Mononuclear cell (primary cell): ENCODE results near the gene CBLN3. TPM values are rescaled to one million over a fixed set of nuclear protein-coding genes. Genes with fewer than 3 reads are reported as not detected.

Experiments used
- H3K27me3 ChIP-seq: 2 replicates; pipeline ENCODE4 v1.6.0; 2011; ENCODE audit warnings: low read length, control low read depth; ENCODE audit not compliant: insufficient read depth
- H3K4me1 ChIP-seq: 2 replicates; pipeline ENCODE4 v1.5.1; 2011; ENCODE audit warnings: mild to moderate bottlenecking, low read length, control low read depth; ENCODE audit not compliant: insufficient read depth
- H3K4me3 ChIP-seq: 2 replicates; pipeline ENCODE4 v1.5.1; 2011; ENCODE audit warnings: mild to moderate bottlenecking, low read length, moderate library complexity
- H3K9me3 ChIP-seq: 2 replicates; pipeline ENCODE4 v1.5.1; 2011; ENCODE audit warnings: low read depth, mild to moderate bottlenecking, control low read depth, low read length
- total RNA-seq: library from RNA; depleted of rRNA; stranded (reverse); fragments of >200 nt; gene quantifications from one replicate; pipeline ENCODE4 v1.2.3, GENCODE V29; 2012

Gene CBLN3
- total RNA-seq, 1 donor: 0.84 TPM

DNA sequence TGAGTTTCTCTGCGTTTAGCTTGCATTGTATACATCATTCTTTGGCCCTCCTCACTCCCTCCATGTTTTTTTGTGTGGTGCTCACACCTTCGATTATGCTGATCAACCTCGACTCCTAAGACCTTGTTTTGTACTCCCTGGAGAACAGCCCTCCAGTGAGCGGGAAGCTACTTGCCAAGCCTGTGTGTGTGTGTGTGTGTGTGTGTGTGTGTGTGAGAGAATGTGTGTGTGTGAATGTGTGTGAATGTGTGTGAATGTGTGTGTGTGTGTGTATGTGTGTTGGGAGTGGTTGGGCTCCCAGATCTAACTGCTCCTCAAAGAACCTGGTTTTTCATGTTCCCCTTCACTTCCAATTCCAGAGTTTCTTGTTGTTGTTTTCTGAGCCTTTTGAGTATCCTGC lies 24.7 kb downstream of the CBLN3 start:
- Histone ChIP-seq H3K27me3 (no peaks in the 10 kb centered on the region), H3K4me3 (no peak overlapping the region), H3K4me1 (peaks cover 2% of the 10 kb centered on the region), H3K9me3 (no peaks in the 10 kb centered on the region)

DNA sequence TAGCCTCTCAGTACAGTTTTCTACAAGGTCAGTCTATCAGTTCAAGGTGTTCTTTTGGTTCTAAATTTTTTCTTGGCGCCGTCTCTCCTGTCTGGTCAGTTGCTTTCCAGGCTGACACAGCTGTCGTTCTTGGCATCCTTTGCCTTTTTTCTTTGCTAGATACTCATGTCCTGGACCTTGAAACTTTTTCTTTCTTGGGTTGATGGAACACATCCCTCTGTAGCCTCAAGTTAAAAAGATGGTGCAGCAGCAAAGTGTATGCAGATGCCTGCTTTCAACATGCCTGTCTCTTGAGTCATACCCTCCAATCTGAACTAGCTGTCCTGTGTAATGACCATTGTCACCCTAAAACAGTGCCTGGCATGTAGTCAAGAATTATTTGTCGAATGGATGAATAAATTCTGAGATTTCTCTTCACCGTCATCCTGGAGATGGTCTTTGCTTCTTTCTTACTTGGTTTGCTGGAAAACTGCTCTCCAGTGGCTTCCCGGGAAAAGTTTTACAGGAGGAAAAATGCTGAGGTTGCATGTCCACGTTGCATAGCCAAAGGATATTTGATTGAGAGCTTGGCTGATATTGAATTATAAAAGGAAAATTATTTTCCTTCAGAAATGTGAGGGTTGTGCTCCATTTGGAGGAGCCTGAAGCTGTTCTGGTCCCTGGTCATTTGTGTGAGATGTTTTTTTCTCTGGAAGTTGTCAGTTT lies 26.0 kb downstream of the CBLN3 start:
- Histone ChIP-seq H3K4me1 (peaks cover 10% of the 10 kb centered on the region), H3K27me3 (no peaks in the 10 kb centered on the region)

DNA sequence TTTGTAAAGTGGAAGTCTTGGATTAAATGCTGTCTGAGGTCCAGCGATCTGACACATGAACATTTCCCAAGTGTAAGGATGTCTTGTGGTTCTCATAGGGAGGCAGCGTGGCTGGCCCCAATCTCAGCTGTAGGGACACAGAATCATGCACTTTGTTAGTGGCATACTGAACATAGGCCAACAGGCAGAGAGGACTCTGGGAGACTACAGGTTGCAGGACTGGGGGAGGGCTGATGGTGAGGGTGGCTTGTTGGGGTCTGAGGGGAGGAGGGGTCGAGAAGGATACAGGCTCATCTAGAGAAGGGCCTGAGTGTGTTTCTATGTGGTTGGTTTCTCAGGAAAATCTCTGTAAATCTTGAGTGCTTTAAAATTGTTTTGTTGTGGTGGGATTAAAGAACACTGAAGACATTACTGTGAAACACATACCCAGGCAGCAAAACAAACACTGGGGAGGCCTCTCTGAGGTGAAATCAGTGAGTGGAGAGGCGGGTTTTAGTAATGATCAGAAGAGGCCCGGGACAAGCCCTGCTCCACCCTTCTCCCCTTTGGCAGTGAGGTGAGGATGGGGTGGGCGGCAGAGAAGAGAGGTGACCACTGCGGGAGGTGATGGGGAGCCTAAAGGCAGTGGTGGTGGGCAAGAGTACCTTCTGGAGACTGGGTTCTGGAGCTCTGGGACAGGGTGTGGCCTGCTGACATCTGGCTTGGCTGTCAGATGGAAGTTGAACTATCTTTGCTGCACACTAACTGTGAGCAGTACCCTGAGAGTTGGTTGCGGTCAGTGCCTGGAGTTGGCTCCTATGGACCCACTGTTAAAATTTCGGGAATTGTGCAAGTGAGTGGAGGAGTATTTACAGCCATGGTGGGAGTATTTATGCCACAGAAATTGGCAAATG lies 27.4 kb downstream of the CBLN3 start:
- Histone ChIP-seq H3K27me3 (no peaks in the 10 kb centered on the region), H3K4me3 (no peak overlapping the region), H3K4me1 (peaks cover 10% of the 10 kb centered on the region), H3K9me3 (no peaks in the 10 kb centered on the region)

More for the DNA sequence above, 26.0 kb downstream of the CBLN3 start:
- no peaks in the 10 kb centered on the region for H3K9me3 ChIP-seq
- no peak overlapping the region for H3K4me3 ChIP-seq

DNA sequence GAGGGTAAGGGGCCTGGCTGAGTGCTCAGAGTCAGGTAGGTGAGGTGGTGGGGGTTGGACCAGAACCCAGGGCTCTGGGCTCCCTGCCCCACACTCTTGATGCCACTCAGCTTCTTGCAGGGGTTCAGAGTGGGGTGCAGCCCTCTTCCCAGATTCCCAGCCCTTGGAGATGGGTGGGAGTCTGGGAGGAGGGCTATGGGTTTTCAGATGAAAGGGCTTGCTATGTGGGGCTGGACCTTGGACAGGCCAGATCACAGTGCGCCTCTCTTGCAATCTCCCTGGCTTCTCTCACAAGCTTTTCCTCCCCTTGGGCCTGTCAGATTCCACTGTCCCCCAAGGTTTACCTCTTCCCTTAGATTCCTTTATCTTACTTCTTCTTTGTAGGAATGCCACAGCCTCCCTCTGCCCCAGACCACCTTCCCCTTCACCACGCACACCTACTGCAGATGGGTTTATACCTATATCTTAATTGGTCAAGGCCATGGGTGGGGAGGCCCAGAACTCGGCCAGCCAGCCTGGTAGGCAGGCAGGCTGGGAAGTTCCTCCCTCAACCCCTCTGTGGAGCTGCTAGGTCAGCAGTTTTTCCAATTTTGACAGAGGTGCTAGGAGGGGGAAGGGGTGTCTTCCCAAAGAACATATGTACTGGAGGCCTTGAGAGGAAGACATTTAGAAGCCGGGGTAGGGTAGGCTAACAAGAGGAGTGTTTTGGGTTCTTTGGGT lies 29.3 kb downstream of the CBLN3 start:
- no peaks in the 10 kb centered on the region for H3K9me3 ChIP-seq
- no peaks in the 10 kb centered on the region for H3K27me3 ChIP-seq
- no peak overlapping the region for H3K4me3 ChIP-seq
- H3K4me1 ChIP-seq: peaks cover 17% of the 10 kb centered on the region

DNA sequence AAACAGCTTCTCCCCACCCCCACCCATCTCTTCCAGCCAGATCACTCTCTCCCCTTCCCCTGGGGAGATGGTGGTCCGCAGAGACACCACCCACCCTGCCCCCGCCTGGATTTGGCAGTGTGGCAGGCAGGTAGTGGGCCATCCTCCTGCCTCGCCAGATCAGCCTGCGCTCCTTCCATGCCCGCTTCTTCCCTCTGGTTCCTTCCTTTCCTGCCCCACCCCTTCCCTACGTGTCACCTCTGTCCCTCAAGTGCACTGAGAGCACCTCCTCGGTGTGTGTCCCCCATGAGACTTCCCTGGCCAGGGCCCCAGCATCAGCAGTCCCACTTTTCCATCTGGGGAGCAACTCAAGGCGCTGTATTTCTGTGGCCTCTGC lies 30.0 kb downstream of the CBLN3 start:
- Histone ChIP-seq H3K9me3 (no peaks in the 10 kb centered on the region), H3K4me1 (peaks cover 17% of the 10 kb centered on the region), H3K27me3 (no peaks in the 10 kb centered on the region), H3K4me3 (peak overlapping the region; percentile 27)

DNA sequence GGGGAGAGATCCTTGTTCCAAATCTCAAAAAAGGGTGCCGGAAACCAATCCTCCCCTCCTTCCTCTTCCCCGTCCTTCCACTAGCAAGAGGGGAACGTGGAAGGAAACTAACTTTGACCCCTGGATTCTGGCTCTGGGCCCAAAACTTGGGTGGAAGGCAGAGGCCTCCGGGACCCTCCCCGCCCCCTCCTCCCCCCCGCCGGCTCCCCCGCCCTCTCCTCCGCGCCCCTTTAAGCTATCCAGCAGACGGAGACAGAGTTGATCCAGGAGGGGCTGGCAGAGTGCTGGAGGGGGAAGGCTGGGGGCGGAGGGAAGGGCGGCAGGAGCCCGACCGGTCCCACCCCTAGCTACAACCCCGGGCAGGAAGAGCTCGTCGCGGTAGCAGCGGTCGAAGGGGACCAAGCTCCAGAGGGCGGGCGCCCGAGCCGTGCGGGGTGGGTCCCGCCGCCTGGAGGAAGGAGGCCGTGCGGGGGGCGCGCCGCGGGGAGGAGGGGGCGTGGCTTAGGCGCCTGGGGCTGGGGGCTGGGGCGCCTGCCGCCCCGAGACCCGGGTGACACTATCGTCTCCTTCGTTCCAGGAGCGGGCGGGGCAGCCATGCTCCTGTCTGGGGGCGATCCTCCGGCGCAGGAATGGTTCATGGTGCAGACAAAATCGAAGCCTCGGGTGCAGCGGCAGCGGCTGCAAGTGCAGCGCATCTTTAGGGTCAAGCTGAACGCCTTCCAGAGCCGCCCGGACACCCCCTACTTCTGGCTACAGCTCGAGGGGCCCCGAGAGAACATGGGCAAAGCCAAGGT lies 30.6 kb downstream of the CBLN3 start, which contains the start of gene NYNRIN:
TSS of gene NYNRIN (plus strand) at position 351 of the 794 bp plus-strand sequence. CDS start at position 595, 244 bp downstream.
- H3K4me3 ChIP-seq: peak within 1 kb of the TSS; percentile 27
- no peaks in the 10 kb centered on the region for H3K9me3 ChIP-seq
- H3K27me3 ChIP-seq: no peaks in the 10 kb centered on the region
- H3K4me1 ChIP-seq: peaks cover 17% of the 10 kb centered on the region

DNA sequence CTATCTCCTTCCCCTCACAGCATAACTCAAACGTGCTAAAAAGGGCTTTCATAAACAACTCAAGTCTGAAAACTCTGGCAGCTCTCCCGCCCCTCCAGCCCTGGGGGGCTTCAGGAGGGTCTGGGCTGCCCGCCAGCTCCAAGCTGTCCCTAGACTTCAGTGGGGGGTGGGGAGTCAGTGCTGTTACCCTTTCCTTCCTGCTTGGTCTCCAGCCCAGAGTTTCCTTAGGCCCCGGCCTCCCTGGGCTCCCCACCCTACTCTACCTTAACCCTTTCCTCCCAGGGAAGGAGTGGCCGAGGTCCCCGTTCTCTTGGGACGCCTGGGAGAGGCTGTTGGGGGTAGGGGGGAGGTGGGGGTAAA lies 31.2 kb downstream of the CBLN3 start:
- H3K4me3 ChIP-seq: no peak overlapping the region
- peaks cover 17% of the 10 kb centered on the region for H3K4me1 ChIP-seq
- H3K27me3 ChIP-seq: no peaks in the 10 kb centered on the region
- no peaks in the 10 kb centered on the region for H3K9me3 ChIP-seq

DNA sequence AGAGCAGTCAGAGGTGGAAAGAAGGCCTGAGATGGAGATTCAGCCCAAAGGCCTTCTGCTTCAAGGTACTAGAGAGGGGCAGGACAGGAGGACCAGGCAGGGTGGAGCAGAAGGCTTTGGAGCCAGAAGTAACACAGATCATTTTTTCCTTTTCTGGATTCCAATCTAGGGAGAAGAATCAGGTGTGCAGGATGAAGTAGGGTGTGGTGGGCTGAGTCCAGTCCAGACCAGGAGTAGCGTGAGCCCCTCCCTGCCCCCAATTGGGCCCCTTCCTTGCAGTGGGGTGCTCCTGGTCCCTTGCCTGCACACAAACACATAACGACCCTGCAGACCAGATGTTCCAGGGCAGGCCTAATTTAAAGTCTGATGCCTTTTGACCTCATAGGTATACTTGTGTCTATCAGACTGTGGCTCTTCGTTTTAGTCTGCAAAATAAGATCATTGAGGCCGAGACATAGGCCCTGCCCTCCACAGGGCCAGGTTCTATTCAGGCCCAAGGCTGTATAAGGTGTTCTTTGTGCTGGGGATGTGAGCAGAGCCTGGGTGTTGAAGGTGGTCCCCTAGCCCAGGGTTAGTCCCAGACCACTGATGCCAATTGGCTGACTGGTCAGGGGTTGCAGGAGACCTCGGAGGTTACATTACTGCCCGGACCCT lies 31.7 kb downstream of the CBLN3 start:
- Histone ChIP-seq H3K9me3 (no peaks in the 10 kb centered on the region), H3K4me1 (peaks cover 17% of the 10 kb centered on the region), H3K27me3 (no peaks in the 10 kb centered on the region)

DNA sequence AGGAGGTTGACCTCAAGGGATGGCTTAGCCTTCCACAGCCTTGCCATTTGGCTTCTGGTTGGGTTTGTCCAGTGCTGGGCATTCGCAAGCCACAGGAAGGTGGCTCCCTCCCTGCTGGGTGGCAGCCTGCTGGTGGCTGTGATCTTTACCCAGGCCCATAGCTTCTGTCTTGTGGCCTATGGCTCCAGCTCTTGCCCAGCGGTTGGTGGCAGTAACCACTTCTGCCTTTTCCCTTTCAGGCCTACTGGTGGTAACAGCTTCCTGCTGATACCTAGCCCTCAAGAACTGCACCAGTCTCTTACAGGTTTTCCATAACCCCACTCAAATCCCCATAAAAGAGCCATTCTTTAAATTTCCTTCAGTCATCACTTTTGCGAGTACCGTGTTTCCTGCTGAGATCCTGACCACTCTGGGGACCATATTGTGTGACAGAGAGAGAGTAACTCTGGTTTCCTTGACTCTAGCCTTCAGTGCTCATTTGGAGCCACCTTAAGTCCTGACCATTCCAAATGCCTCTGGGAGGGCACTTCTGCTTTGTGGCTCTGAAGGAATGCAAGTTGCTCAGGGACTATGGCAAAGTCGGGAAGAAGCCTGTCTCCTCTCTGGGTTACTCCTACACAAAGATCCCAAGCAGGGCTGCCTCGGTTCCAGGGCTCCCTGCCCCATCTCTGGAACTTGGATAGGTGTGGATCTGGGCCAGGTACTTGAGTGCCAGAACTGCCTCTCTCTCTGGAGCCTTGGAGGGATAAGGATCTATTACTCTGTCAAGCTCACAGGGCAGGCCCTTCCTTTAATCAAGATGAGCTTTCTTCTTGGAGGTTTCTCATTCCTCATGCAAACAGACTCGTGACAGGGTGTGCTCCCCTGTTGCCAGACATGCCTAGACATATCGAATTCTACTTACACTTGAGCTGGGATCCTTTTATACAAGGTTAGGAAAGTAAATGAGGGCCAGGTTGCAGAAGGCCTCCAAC lies 33.6 kb downstream of the CBLN3 start:
- Histone ChIP-seq H3K4me1 (peaks cover 22% of the 10 kb centered on the region), H3K4me3 (no peak overlapping the region), H3K9me3 (no peaks in the 10 kb centered on the region), H3K27me3 (no peaks in the 10 kb centered on the region)

More for the DNA sequence above, 31.7 kb downstream of the CBLN3 start:
- no peak overlapping the region for H3K4me3 ChIP-seq

DNA sequence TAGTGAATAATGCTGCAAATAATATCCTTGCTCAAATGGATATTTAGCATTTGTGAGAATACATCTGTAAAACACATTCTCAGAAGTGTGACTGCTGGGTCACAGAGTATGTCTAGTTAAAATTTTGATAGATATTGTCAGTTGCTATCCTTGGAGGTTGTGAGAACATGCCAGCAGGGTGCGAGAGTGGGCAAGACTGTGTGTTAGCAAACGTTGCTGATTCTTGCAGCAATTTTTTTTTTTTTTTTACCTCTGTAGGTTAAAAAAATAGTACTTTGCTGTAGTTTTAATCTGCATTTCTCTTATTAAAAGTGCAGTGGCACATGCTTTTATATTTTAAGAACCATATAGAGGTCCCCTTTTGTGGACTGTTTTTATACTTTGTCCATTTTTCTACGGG lies 35.2 kb downstream of the CBLN3 start:
- no peaks in the 10 kb centered on the region for H3K27me3 ChIP-seq
- no peaks in the 10 kb centered on the region for H3K9me3 ChIP-seq
- H3K4me3 ChIP-seq: no peak overlapping the region
- H3K4me1 ChIP-seq: peaks cover 15% of the 10 kb centered on the region

DNA sequence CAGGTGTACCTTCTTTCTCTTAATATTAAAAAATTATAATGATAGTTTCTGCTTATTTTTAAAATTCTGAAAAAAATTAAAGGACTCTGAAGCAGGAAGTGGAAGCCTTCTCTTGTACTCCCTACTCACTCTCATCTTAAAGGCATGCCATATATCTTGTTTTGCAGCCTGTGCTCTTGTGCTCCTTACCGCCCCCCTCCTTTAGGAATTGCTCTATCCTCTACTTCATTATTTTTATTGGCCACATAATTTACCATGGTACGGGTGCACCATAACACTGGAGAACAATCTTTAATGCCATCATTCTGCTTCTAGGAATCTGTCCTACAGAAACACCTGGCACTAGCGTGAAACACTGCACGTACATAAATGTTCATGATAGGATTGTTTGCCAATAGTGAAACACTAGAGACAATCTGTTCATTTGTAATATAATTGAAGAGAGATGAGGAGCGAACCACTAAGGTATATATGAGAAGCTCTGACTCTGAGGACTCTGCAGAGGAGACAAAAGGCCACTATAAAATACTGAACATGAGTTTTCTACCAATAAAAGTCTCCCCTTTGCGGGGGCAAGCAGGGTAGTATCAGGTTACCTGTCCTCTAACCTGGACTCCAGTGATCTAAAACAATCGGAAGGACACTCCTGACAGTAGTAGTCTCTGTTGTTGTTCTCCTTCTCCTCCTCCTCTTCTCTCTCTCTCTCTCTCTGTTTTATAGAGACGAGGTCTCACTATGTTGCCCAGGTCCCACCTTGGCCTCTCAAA lies 37.0 kb downstream of the CBLN3 start:
- no peak overlapping the region for H3K4me3 ChIP-seq

DNA sequence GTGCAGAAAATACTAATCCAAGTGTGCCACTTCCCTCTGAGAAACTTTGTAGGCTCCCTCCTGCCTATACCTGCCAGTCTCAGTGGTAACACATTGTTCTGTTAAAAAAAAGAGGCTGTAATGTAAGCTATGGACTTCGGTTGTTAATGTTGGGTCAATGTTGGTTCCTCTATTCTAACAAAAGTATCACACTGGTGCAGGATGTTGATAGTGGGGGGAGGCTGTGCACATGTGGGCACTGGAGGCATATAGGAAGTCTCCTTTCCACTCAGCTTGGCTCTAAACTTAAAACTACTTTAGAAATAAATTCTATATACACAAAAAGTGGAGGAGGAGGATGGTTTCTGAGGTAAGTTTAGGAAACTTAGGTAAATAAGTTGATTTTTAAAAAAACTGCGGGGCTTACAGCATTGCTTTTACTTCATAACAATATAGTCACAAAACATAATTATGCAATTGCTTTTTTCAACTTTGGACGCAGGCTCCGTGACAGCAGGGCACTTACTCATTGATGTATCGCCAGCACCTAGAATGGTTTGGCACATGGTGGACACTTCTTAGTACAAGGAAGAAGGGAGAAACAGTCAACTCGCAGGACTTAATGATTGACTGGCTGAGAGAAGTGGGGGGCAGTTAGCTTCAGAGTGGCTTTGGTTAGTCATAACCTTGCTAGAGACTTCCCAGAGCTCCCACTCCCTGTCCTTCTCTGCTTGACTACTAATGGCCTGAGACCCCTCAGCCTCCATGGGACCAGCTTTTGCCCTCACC lies 38.6 kb downstream of the CBLN3 start:
- Histone ChIP-seq H3K4me3 (no peak overlapping the region), H3K4me1 (peaks cover 10% of the 10 kb centered on the region), H3K27me3 (no peaks in the 10 kb centered on the region), H3K9me3 (no peaks in the 10 kb centered on the region)

More for the DNA sequence above, 37.0 kb downstream of the CBLN3 start:
- no peaks in the 10 kb centered on the region for H3K27me3 ChIP-seq
- no peaks in the 10 kb centered on the region for H3K9me3 ChIP-seq
- H3K4me1 ChIP-seq: peaks cover 13% of the 10 kb centered on the region
